Astrocyte of the cerebellum (primary cell): ENCODE data around the gene PRAC2.
"Not testable (repeated sequence)": the region's sequence is repeated elsewhere in the genome, so short reads cannot be mapped to it uniquely, and the experiment has no call there.

Experiments used
- DNase-seq: peaks from one replicate; pipeline ENCODE4 v3.0.0-alpha.2; 2011; ENCODE audit warnings: low read depth
- H3K4me3 ChIP-seq: 2 replicates; pipeline ENCODE4 v1.5.1; 2011; ENCODE audit warnings: mild to moderate bottlenecking, low read depth, low read length, moderate library complexity
- CTCF ChIP-seq: IDR thresholded peaks from 2 replicates; pipeline ENCODE4 v1.5.1; 2012; ENCODE audit warnings: low read length, low read depth, moderate library complexity, mild to moderate bottlenecking; ENCODE audit errors: missing control alignments
- in situ Hi-C: cut with HindIII; loops from 2 replicates; pipeline ENCODE4 v1.10.0; 2017; ENCODE audit warnings: low sequenced_read_pairs

PRAC2 gene

GRCh38 chr17:48692049-48692448, 30.9 kb upstream of the PRAC2 start:
- in situ Hi-C loops, result no loop called here
- DNase-seq, result no peak
- TF ChIP-seq CTCF, result no peak
- H3K4me3 ChIP-seq, result no peak overlapping the region

GRCh38 chr17:48693178-48693577, 29.8 kb upstream of the PRAC2 start:
- DNase-seq, result no peak
- no peak overlapping the region for H3K4me3 ChIP-seq
- TF ChIP-seq CTCF, result no peak
- in situ Hi-C loops, result no loop called here

- in situ Hi-C loops, result no loop called here
- H3K4me3 ChIP-seq, result no peak overlapping the region
- no peak for DNase-seq
- no peak for TF ChIP-seq CTCF
Measured at GRCh38 chr17:48701864-48702532, 21.0 kb upstream of the PRAC2 start.

- no peak overlapping the region for H3K4me3 ChIP-seq
- DNase-seq, result no peak
- no peak for TF ChIP-seq CTCF
- in situ Hi-C loops, result no loop called here
Measured at GRCh38 chr17:48704361-48705248, 18.4 kb upstream of the PRAC2 start.

GRCh38 chr17:48711128-48711527, 11.9 kb upstream of the PRAC2 start:
- in situ Hi-C loops, result no loop called here
- TF ChIP-seq CTCF, result no peak
- DNase-seq, result no peak
- no peak overlapping the region for H3K4me3 ChIP-seq

GRCh38 chr17:48715496-48716399, 7.2 kb upstream of the PRAC2 start:
- H3K4me3 ChIP-seq, result no peak overlapping the region
- DNase-seq, result no peak
- in situ Hi-C loops, result loop anchor here (5.0 kb wide), 1 partner anchor 47 kb away; no protein-coding TSS in a partner anchor
- no peak for TF ChIP-seq CTCF

- DNase-seq, H3K4me3 ChIP-seq: not testable (repeated sequence)
- in situ Hi-C loops, result loop anchor here (5.0 kb wide), 1 partner anchor 46 kb away; no protein-coding TSS in a partner anchor
Measured at GRCh38 chr17:48716549-48716948, 6.4 kb upstream of the PRAC2 start.
